Stimulated activated CD4-positive, alpha-beta T cell treated with anti-CD3 and anti-CD28 coated beads, Interleukin-1b, Interleukin-23, amount 100 ng/mL, for 48 hours (primary cell): ENCODE results near the gene ZNF567.
"Not testable (repeated sequence)": the region's sequence is repeated elsewhere in the genome, so short reads cannot be mapped to it uniquely, and the experiment has no call there.

Experiments used
- DNase-seq: peaks from one replicate; pipeline ENCODE4 v3.0.0-alpha.2; 2020

The ZNF567 gene

GRCh38 chr19:36687214-36688056, at the start of gene ZNF567:
Gene ZNF567 (plus strand): TSS chr19:36687612. CDS start chr19:36694868, 7,256 bp downstream.
- peak; percentile 98 for DNase-seq

GRCh38 chr19:36638862-36639510, 48.4 kb upstream of the ZNF567 start:
- DNase-seq: no peak

- no peak for DNase-seq
Measured at GRCh38 chr19:36646746-36647145, 40.7 kb upstream of the ZNF567 start.

- DNase-seq: no peak
Measured at GRCh38 chr19:36652958-36653357, 34.5 kb upstream of the ZNF567 start.

GRCh38 chr19:36665832-36666231, 21.6 kb upstream of the ZNF567 start:
- no peak for DNase-seq

- no peak for DNase-seq
Measured at GRCh38 chr19:36668646-36669045, 18.8 kb upstream of the ZNF567 start.

- no peak for DNase-seq
Measured at GRCh38 chr19:36672368-36672767, 15.0 kb upstream of the ZNF567 start.

GRCh38 chr19:36674201-36674600, 13.2 kb upstream of the ZNF567 start:
- no peak for DNase-seq

- DNase-seq: no peak
Measured at GRCh38 chr19:36679455-36679854, 8.0 kb upstream of the ZNF567 start.

- DNase-seq: no peak
Measured at GRCh38 chr19:36685835-36686234, 1.6 kb upstream of the ZNF567 start.

GRCh38 chr19:36686365-36687213, 823 bp upstream of the ZNF567 start:
- DNase-seq: no peak

- DNase-seq: peak; percentile 4
Measured at GRCh38 chr19:36688058-36688457, 646 bp downstream of the ZNF567 start.

- no peak for DNase-seq
Measured at GRCh38 chr19:36707134-36707533, 19.7 kb downstream of the ZNF567 start.

GRCh38 chr19:36709423-36709822, 22.0 kb downstream of the ZNF567 start:
- no peak for DNase-seq

GRCh38 chr19:36719687-36720556, 32.5 kb downstream of the ZNF567 start:
- no peak for DNase-seq

- not testable (repeated sequence) for DNase-seq
Measured at GRCh38 chr19:36736166-36736565, 48.8 kb downstream of the ZNF567 start.

GRCh38 chr19:36745870-36746269, 58.5 kb downstream of the ZNF567 start:
- DNase-seq: no peak

GRCh38 chr19:36747750-36748149, 60.3 kb downstream of the ZNF567 start:
- DNase-seq: no peak

- no peak for DNase-seq
Measured at GRCh38 chr19:36748431-36749275, 61.2 kb downstream of the ZNF567 start.

- not testable (repeated sequence) for DNase-seq
Measured at GRCh38 chr19:36749613-36750012, 62.2 kb downstream of the ZNF567 start.

GRCh38 chr19:36750066-36750691, 62.8 kb downstream of the ZNF567 start:
- no peak for DNase-seq
